ENCODE measurements around the gene SLC12A4. TPM values are rescaled to one million over a fixed set of nuclear protein-coding genes. Genes with fewer than 3 reads are reported as not detected.

The SLC12A4 gene
- total RNA-seq, 2 donors from 2014 or later, result 32.6 to 89.1 TPM

- DNase-seq (ENCODE audit: low spot score), result no peak
- no peak overlapping the region for H3K27ac ChIP-seq
- no peak overlapping the region for H3K4me3 ChIP-seq
- intact Hi-C loops (cut with DNase I), result loop anchor here (10.0 kb wide), 1 partner anchor 396 kb away; no protein-coding TSS in a partner anchor
- TF ChIP-seq, protein P1, sequence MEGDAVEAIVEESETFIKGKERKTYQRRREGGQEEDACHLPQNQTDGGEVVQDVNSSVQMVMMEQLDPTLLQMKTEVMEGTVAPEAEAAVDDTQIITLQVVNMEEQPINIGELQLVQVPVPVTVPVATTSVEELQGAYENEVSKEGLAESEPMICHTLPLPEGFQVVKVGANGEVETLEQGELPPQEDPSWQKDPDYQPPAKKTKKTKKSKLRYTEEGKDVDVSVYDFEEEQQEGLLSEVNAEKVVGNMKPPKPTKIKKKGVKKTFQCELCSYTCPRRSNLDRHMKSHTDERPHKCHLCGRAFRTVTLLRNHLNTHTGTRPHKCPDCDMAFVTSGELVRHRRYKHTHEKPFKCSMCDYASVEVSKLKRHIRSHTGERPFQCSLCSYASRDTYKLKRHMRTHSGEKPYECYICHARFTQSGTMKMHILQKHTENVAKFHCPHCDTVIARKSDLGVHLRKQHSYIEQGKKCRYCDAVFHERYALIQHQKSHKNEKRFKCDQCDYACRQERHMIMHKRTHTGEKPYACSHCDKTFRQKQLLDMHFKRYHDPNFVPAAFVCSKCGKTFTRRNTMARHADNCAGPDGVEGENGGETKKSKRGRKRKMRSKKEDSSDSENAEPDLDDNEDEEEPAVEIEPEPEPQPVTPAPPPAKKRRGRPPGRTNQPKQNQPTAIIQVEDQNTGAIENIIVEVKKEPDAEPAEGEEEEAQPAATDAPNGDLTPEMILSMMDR (IDR thresholded peaks at IDR 0.05), result no peak
- TF ChIP-seq POLR2A (IDR thresholded peaks at IDR 0.05), result no peak
- TF ChIP-seq POLR2AphosphoS5 (IDR thresholded peaks at IDR 0.05), result no peak
- H3K36me3 ChIP-seq, result no peaks in the 10 kb centered on the region
- H3K27me3 ChIP-seq (replicated peaks; ENCODE audit: insufficient read depth), result no peaks in the 10 kb centered on the region
- H3K4me1 ChIP-seq (replicated peaks), result peaks cover 17% of the 10 kb centered on the region
- 88% methylated on average over 17 of the region's 17 CpGs for WGBS
- no peaks in the 10 kb centered on the region for H3K9me3 ChIP-seq
Observed at GRCh38 chr16:67930678-67931211, 37.7 kb downstream of the SLC12A4 start.

- H3K27ac ChIP-seq, result no peak overlapping the region
- H3K4me1 ChIP-seq (replicated peaks), result peaks cover 16% of the 10 kb centered on the region
- intact Hi-C loops (cut with DNase I), result loop anchor here (10.0 kb wide), 1 partner anchor 395 kb away; no protein-coding TSS in a partner anchor
- no peaks in the 10 kb centered on the region for H3K9me3 ChIP-seq
- TF ChIP-seq POLR2A (IDR thresholded peaks at IDR 0.05) (no peak), POLR2AphosphoS5 (IDR thresholded peaks at IDR 0.05) (no peak)
- TF ChIP-seq, protein P1 (IDR thresholded peaks at IDR 0.05), result no peak
- no peaks in the 10 kb centered on the region for H3K27me3 ChIP-seq (replicated peaks; ENCODE audit: insufficient read depth)
- H3K4me3 ChIP-seq, result no peak overlapping the region
- 87% methylated on average over 14 of the region's 14 CpGs for WGBS
- no peak for DNase-seq (ENCODE audit: low spot score)
- H3K36me3 ChIP-seq, result no peaks in the 10 kb centered on the region
Observed at GRCh38 chr16:67930191-67930590, 38.2 kb downstream of the SLC12A4 start.

GRCh38 chr16:67928561-67929364, 39.7 kb downstream of the SLC12A4 start:
- H3K27me3 ChIP-seq (replicated peaks; ENCODE audit: insufficient read depth), result no peaks in the 10 kb centered on the region
- TF ChIP-seq POLR2AphosphoS5 (IDR thresholded peaks at IDR 0.05) (peak; percentile 40), POLR2A (IDR thresholded peaks at IDR 0.05) (no peak)
- TF ChIP-seq, protein P1 (IDR thresholded peaks at IDR 0.05), result peak; percentile 60 to 94 (median 83)
- no peaks in the 10 kb centered on the region for H3K9me3 ChIP-seq
- DNase-seq (ENCODE audit: low spot score), result peak; percentile 62
- intact Hi-C loops (cut with DNase I), result loop anchor here (1.0 to 5.0 kb wide), 2 partner anchors 45 to 256 kb away; no protein-coding TSS in a partner anchor
- 46% methylated on average over 15 of the region's 16 CpGs for WGBS
- no peaks in the 10 kb centered on the region for H3K36me3 ChIP-seq
- no peak overlapping the region for H3K27ac ChIP-seq
- no peak overlapping the region for H3K4me3 ChIP-seq
- peaks cover 12% of the 10 kb centered on the region for H3K4me1 ChIP-seq (replicated peaks)

DNA sequence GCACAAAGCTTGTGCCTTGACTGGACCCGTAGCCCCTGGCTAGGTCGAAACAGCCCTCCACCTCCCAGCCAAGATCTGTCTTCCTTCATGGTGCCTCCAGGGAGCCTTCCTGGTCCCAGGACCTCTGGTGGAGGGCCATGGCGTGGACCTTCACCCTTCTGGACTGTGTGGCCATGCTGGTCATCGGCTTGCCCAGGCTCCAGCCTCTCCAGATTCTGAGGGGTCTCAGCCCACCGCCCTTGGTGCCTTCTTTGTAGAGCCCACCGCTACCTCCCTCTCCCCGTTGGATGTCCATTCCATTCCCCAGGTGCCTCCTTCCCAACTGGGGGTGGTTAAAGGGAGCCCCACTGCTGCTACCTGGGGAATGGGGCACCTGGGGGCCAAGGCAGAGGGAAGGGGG, 40.3 kb downstream of the SLC12A4 start:
- intact Hi-C loops (cut with DNase I), result loop anchor here (1.0 to 5.0 kb wide), 2 partner anchors 45 to 256 kb away; no protein-coding TSS in a partner anchor
- Histone ChIP-seq H3K27me3 (replicated peaks; ENCODE audit: insufficient read depth) (no peaks in the 10 kb centered on the region), H3K9me3 (no peaks in the 10 kb centered on the region), H3K27ac (no peak overlapping the region), H3K4me1 (replicated peaks) (peaks cover 12% of the 10 kb centered on the region), H3K4me3 (no peak overlapping the region), H3K36me3 (no peaks in the 10 kb centered on the region)
- WGBS, result 75% methylated on average over 7 of the region's 7 CpGs
- no peak for DNase-seq (ENCODE audit: low spot score)
- no peak for TF ChIP-seq POLR2A (IDR thresholded peaks at IDR 0.05)
- no peak for TF ChIP-seq POLR2AphosphoS5 (IDR thresholded peaks at IDR 0.05)
- TF ChIP-seq, protein P1 (IDR thresholded peaks at IDR 0.05), result no peak
